HepG2 (cell line): ENCODE measurements around the gene TLCD3A. TPM values are rescaled to one million over a fixed set of nuclear protein-coding genes. Genes with fewer than 3 reads are reported as not detected.

Experiments used
- ATF7-NPFF ChIP-seq: sonication (generic); formaldehyde crosslinking; IDR thresholded peaks from 2 replicates; pipeline ENCODE4 v1.8.1; 2023; ENCODE audit warnings: mild to moderate bottlenecking, low read depth, missing genetic modification reagents, moderate library complexity
- EED ChIP-seq: sonication (generic); formaldehyde crosslinking; IDR thresholded peaks from 2 replicates; pipeline ENCODE4 v1.5.0; 2020; ENCODE audit warnings: mild to moderate bottlenecking, missing genetic modification reagents
- GABPA ChIP-seq, 2 experiments: IDR thresholded peaks; 2 replicates each; pipeline ENCODE4 v1.6.1; 2011 to 2016; ENCODE audit warnings: low read depth in 2 of 2, low read length in 1 of 2, missing biosample characterization in 1 of 2, missing genetic modification characterization in 1 of 2
- GRHL1 ChIP-seq: sonication (generic); formaldehyde crosslinking; conservative IDR thresholded peaks from 2 replicates; pipeline ENCODE4 v1.8.0; 2022; ENCODE audit warnings: missing genetic modification reagents
- GTF3A ChIP-seq: sonication (generic); formaldehyde crosslinking; conservative IDR thresholded peaks from 2 replicates; pipeline ENCODE4 v1.4.0; 2020; ENCODE audit warnings: mild to moderate bottlenecking, missing genetic modification reagents
- GZF1 ChIP-seq: sonication (generic); formaldehyde crosslinking; IDR thresholded peaks from 2 replicates; pipeline ENCODE4 v1.5.1; 2020; ENCODE audit warnings: mild to moderate bottlenecking, missing genetic modification reagents
- MEF2D ChIP-seq: sonication (generic); formaldehyde crosslinking; IDR thresholded peaks from 2 replicates; pipeline ENCODE4 v1.5.1; 2020; ENCODE audit warnings: mild to moderate bottlenecking, missing genetic modification reagents
- NRL ChIP-seq: sonication (generic); formaldehyde crosslinking; IDR thresholded peaks from 2 replicates; pipeline ENCODE4 v1.5.0; 2020; ENCODE audit warnings: missing genetic modification reagents, mild to moderate bottlenecking, moderate library complexity, borderline replicate concordance
- RBAK ChIP-seq: sonication (generic); formaldehyde crosslinking; IDR thresholded peaks from 2 replicates; pipeline ENCODE4 v1.5.1; 2020; ENCODE audit warnings: mild to moderate bottlenecking, missing genetic modification reagents
- RELA ChIP-seq: sonication (generic); formaldehyde crosslinking; IDR thresholded peaks from 2 replicates; pipeline ENCODE4 v1.4.0; 2020; ENCODE audit warnings: missing genetic modification reagents
- SMARCC2 ChIP-seq: fragments of 450-650 bp; IDR thresholded peaks from 2 replicates; pipeline ENCODE4 v1.6.1; 2017; ENCODE audit warnings: antibody characterized with exemption, mild to moderate bottlenecking
- SNAPC2 ChIP-seq: sonication (generic); formaldehyde crosslinking; IDR thresholded peaks from 2 replicates; pipeline ENCODE4 v1.8.1; 2022; ENCODE audit warnings: mild to moderate bottlenecking, missing genetic modification reagents
- SOX6 ChIP-seq, 2 experiments: fragments of 450-650 bp in 1 of 2; sonication (generic) in 1 of 2; formaldehyde crosslinking in 1 of 2; IDR thresholded peaks; 2 replicates each; pipeline versions ENCODE4 v1.4.0 to v1.6.1; 2017 to 2020; ENCODE audit warnings: antibody characterized with exemption in 1 of 2, mild to moderate bottlenecking in 1 of 2, missing genetic modification reagents in 1 of 2
- SP2 ChIP-seq: sonication (generic); formaldehyde crosslinking; IDR thresholded peaks from 2 replicates; pipeline ENCODE4 v1.5.1; 2020; ENCODE audit warnings: mild to moderate bottlenecking, missing genetic modification reagents
- SRY ChIP-seq: sonication (generic); formaldehyde crosslinking; IDR thresholded peaks from 2 replicates; pipeline ENCODE4 v1.8.0; 2022; ENCODE audit warnings: mild to moderate bottlenecking, missing genetic modification reagents
- THAP11 ChIP-seq: IDR thresholded peaks from 2 replicates; pipeline ENCODE4 v1.6.1; 2016; ENCODE audit warnings: missing biosample characterization, missing genetic modification reagents
- ZBTB43 ChIP-seq: sonication (generic); formaldehyde crosslinking; conservative IDR thresholded peaks from 2 replicates; pipeline ENCODE4 v1.4.0; 2020; ENCODE audit warnings: missing genetic modification reagents
- ZNF263 ChIP-seq: sonication (generic); formaldehyde crosslinking; IDR thresholded peaks from 2 replicates; pipeline ENCODE4 v1.4.0; 2020; ENCODE audit warnings: missing genetic modification reagents
- ZNF557 ChIP-seq: sonication (generic); formaldehyde crosslinking; IDR thresholded peaks from 2 replicates; pipeline ENCODE4 v1.4.0; 2020; ENCODE audit warnings: missing genetic modification reagents
- ZNF558 ChIP-seq: sonication (generic); formaldehyde crosslinking; IDR thresholded peaks from 2 replicates; pipeline ENCODE4 v1.9.0; 2022; ENCODE audit warnings: mild to moderate bottlenecking, missing genetic modification reagents, borderline replicate concordance
- ZNF563 ChIP-seq: sonication (generic); formaldehyde crosslinking; IDR thresholded peaks from 2 replicates; pipeline ENCODE4 v1.8.0; 2022; ENCODE audit warnings: mild to moderate bottlenecking, moderate library complexity, missing genetic modification reagents
- ZSCAN25 ChIP-seq: sonication (generic); formaldehyde crosslinking; IDR thresholded peaks from 2 replicates; pipeline ENCODE4 v1.8.0; 2022; ENCODE audit warnings: mild to moderate bottlenecking, missing genetic modification reagents
- polyA plus RNA-seq, 8 experiments: library from polyadenylated mRNA; depleted of rRNA in 3 of 8; stranded (reverse) in 7 of 8; unstranded in 1 of 8; fragments of >200 nt; fragmentation: Illumina TruSeq in 4 of 8; extraction: Trizol in 4 of 8; gene quantifications; 2 replicates each; pipeline versions ENCODE4 v1.2.1 to v1.2.3, GENCODE V29; 2011 to 2016; ENCODE audit warnings: low read depth in 4 of 8, missing spikeins in 1 of 8, mixed read lengths in 1 of 8; ENCODE audit not compliant: insufficient read depth in 1 of 8
- total RNA-seq, 5 experiments: library from RNA; depleted of rRNA; stranded (reverse); fragments of >200 nt; fragmentation: Illumina TruSeq; extraction: Trizol; gene quantifications; 2 replicates each; pipeline ENCODE4 v1.2.3, GENCODE V29; 2016; ENCODE audit warnings: low read depth in 1 of 5
- TF ChIP-seq, protein P1 (sequence below): sonication (generic); formaldehyde crosslinking; IDR thresholded peaks from 2 replicates; pipeline ENCODE4 v1.4.0; 2020; ENCODE audit warnings: missing genetic modification reagents
- TF ChIP-seq, protein P2 (sequence below): IDR thresholded peaks from 2 replicates; pipeline ENCODE4 v1.6.1; 2016; ENCODE audit warnings: control low read depth

The TLCD3A gene
- total and polyA plus RNA-seq, 2 of the 13 experiments (the other 11 are each of a cell fraction or from before 2014, with no cell fraction given): 25.2 to 46.6 TPM

- TF ChIP-seq RELA (CRISPR knock-in tag): no peak
- TF ChIP-seq, protein P1, sequence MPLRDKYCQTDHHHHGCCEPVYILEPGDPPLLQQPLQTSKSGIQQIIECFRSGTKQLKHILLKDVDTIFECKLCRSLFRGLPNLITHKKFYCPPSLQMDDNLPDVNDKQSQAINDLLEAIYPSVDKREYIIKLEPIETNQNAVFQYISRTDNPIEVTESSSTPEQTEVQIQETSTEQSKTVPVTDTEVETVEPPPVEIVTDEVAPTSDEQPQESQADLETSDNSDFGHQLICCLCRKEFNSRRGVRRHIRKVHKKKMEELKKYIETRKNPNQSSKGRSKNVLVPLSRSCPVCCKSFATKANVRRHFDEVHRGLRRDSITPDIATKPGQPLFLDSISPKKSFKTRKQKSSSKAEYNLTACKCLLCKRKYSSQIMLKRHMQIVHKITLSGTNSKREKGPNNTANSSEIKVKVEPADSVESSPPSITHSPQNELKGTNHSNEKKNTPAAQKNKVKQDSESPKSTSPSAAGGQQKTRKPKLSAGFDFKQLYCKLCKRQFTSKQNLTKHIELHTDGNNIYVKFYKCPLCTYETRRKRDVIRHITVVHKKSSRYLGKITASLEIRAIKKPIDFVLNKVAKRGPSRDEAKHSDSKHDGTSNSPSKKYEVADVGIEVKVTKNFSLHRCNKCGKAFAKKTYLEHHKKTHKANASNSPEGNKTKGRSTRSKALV (CRISPR knock-in tag): peak; percentile 54; the same call in 1 of the 2 replicates
- TF ChIP-seq ZNF557: 0 out of 2 replicates have a peak, but pooled peaks have one; percentile 6
- no peak for TF ChIP-seq SMARCC2
- no peak for TF ChIP-seq ZSCAN25
- no peak for TF ChIP-seq SOX6 (IDR thresholded peaks at IDR 0.05)
- no peak for TF ChIP-seq SOX6 (CRISPR knock-in tag; IDR thresholded peaks at IDR 0.05)
- TF ChIP-seq GABPA (IDR thresholded peaks at IDR 0.05; ENCODE audit: low read depth, low read length): no peak
- no peak for TF ChIP-seq GABPA (CRISPR knock-in tag; IDR thresholded peaks at IDR 0.05; ENCODE audit: low read depth)
- no peak for TF ChIP-seq GRHL1 (CRISPR knock-in tag)
- 0 out of 2 replicates have a peak, but pooled peaks have one; percentile 44 for TF ChIP-seq SRY (CRISPR knock-in tag)
- no peak for TF ChIP-seq ZNF558 (CRISPR knock-in tag)
- no peak for TF ChIP-seq GTF3A (CRISPR knock-in tag)
- TF ChIP-seq THAP11 (CRISPR knock-in tag): no peak
- TF ChIP-seq EED (CRISPR knock-in tag): no peak
- TF ChIP-seq MEF2D (CRISPR knock-in tag): no peak
- no peak for TF ChIP-seq SNAPC2 (CRISPR knock-in tag)
- TF ChIP-seq NRL (CRISPR knock-in tag): no peak
- no peak for TF ChIP-seq GZF1 (CRISPR knock-in tag)
- TF ChIP-seq ZNF263 (CRISPR knock-in tag): peak; percentile 21; the same call in 1 of the 2 replicates
- TF ChIP-seq ZBTB43 (CRISPR knock-in tag): 0 out of 2 replicates have a peak, but pooled peaks have one; percentile 7
- no peak for TF ChIP-seq ZNF563 (CRISPR knock-in tag)
- TF ChIP-seq, protein P2, sequence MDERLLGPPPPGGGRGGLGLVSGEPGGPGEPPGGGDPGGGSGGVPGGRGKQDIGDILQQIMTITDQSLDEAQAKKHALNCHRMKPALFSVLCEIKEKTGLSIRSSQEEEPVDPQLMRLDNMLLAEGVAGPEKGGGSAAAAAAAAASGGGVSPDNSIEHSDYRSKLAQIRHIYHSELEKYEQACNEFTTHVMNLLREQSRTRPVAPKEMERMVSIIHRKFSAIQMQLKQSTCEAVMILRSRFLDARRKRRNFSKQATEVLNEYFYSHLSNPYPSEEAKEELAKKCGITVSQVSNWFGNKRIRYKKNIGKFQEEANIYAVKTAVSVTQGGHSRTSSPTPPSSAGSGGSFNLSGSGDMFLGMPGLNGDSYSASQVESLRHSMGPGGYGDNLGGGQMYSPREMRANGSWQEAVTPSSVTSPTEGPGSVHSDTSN (CRISPR knock-in tag): no peak
- no peak for TF ChIP-seq RBAK (CRISPR knock-in tag)
- no peak; the same call in 1 of the 2 replicates for TF ChIP-seq SP2 (CRISPR knock-in tag)
- no peak for TF ChIP-seq ATF7-NPFF (CRISPR knock-in tag)
Observed at GRCh38 chr17:751269-752001, 19.0 kb downstream of the TLCD3A start (continued).
